K562 treated with DMSO at 1 percent for 4 hours (cell line): ENCODE results near the gene AK3. TPM values are rescaled to one million over a fixed set of nuclear protein-coding genes. Genes with fewer than 3 reads are reported as not detected.

Experiments
- total RNA-seq: library from RNA; unstranded; fragments of 300-600 nt; gene quantifications from 2 replicates; pipeline ENCODE4 v1.2.3, GENCODE V29; 2022; ENCODE audit not compliant: insufficient read depth

AK3 gene
- total RNA-seq = 20.5 and 22.5 TPM in 2 replicates

DNA sequence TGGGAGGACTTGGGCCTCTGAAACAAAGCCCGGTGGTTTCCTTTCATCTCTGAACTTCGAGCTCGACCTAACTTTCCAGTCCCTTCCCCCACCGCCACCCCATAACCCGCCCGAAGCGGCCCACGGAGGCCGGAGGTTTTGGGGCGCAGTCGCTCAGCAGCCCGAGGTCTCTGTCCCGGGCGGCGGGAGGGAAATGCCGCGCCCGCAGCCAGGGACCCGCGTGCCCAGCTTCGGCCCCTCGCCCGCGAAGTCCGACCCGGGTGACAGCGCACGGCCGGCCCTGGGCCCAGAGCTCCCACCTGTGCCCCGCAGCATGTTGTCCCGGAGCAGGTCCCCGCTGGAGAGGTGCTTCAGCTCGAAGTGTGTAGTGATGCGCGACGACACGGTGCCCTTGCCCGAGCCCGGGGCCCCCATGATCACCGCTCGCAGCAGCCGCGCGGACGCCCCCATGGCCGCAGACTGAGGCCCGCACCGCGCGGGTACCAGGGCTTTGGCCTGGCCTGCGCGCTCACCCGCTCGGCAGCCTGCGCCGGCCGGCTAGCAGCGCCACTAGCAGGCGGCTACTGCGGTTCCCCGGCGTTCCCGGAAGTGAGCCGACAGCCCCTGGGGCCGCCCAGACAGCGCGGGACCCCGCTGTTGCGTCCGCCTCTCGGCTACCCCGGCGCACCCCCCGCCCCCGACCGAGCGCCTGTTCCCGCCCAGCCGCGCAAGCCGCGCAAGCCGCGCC, at the start of gene AK3:
Gene AK3 (minus strand): TSS at position 565 of the 727 bp plus-strand sequence. CDS start 115 bp downstream, at position 450.

DNA sequence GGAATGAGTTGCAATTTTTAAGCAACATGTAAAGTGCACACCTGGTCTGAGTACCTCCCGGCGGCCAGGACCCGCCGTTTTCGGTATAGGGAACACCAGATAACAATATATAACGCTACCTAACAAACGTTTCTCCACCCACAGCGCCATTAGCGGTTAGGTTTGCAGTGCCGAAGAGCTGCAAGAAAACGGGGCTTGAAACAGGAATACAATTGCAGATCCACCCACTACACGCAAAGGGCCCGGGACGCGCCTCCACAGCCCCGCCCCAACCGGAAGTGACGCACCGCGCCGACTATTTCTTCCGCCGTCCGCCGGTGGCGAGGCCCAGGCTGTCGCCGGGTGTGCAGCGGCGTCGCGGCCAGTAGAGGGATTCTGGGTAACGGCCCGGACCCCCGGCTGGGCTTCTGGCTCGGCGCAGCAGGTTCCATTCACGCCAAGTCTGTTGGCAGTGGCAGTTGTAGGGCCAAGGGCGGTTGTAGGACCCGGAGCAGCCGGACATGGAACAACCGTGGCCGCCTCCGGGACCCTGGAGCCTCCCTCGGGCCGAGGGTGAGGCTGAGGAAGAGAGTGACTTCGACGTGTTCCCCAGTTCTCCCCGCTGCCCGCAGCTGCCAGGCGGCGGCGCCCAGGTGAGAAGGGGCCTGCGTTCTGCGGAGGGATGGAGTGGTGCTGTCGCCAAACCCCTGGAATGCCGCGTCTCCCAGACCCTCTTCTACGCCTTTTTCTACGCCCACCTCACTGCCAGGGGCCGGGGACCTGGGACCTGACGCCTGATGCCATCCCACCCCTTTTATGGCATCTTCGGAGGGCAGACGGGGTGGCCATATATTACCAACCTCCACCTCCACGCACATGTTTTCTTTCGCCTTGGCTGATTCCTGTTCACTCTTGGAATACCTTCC, 61.5 kb downstream of the AK3 start, which contains the start of gene CDC37L1:
Gene CDC37L1 (plus strand): TSS at position 302 of the 905 bp plus-strand sequence. CDS start 199 bp downstream, at position 501.

DNA sequence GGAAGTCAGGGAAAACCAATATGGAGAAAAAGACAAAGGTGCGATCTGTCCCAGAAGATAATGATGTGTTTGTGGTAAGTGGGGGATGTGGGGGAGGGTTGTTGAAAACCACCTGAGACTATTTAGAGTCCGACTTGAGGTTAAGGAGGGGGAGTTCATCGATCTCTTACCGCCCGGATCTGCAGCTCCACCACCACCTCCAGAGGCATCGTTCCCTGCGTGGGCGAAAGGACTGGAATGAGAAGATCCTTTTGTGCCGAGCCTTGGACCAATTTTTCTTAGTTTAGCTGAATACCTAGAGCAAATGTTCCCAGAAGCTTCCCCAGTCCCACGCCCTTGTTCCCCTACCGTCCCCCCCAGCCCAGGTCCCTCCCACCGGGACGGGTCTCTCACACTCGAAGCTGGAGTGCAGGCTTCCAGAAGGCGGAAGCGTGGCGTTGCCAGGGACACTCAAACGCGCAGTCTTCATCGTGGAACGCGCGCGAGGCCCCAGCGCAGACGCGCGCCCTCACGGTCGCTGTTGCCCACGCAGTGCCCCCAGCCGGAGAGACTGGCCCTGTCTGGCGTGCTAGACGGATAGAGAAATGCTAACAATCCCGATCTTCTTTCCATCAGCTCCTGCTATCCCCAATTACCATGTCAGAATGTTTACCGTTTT, 74.8 kb downstream of the AK3 start, which contains the start of gene SPATA6L:
Gene SPATA6L (minus strand): TSS at position 439 of the 658 bp plus-strand sequence. CDS start 230 bp downstream, at position 209.

DNA sequence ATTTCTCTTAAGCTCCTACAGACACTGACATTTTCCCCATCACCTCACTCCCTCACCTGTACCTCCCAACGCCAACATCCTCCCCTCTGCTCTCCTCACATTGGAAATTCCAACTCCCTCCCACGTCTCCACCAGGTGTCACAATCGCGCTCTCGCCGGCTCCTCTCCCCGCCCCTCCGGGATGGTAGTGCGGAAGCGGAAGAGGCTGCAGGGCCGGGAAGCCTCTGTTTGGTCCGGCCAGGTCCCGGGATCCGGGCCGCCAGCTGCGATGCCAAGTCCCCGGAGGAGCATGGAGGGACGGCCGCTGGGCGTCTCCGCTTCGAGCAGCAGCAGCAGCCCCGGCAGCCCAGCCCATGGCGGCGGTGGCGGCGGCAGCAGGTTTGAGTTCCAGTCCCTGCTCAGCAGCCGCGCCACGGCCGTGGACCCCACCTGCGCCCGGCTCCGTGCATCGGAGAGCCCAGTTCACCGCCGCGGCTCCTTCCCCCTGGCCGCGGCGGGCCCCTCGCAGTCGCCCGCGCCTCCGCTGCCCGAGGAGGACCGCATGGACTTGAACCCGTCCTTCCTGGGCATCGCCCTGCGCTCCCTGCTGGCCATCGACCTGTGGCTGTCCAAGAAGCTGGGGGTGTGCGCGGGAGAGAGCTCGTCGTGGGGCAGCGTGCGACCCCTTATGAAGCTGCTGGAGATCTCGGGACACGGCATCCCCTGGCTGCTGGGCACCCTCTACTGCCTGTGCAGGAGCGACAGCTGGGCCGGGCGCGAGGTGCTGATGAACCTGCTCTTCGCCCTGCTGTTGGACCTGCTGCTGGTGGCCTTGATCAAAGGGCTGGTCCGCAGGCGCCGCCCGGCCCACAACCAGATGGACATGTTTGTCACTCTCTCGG, 78.7 kb downstream of the AK3 start, which contains the start of gene PLPP6:
Gene PLPP6 (plus strand): TSS at position 187 of the 881 bp plus-strand sequence. CDS start 82 bp downstream, at position 269.

Other genes starting within 250 kb of the AK3 start
- gene PLPP6, start 78.9 kb downstream of the AK3 start, total RNA-seq = 2.7 and 5.4 TPM in 2 replicates
- gene SPATA6L, start 74.7 kb downstream of the AK3 start, total RNA-seq = not detected in 2 replicates
- 4.4 and 7.6 TPM in 2 replicates for gene CDC37L1, start 61.6 kb downstream of the AK3 start, total RNA-seq
- 12.1 and 15.0 TPM in 2 replicates for gene RCL1, start 51.7 kb upstream of the AK3 start, total RNA-seq
- gene JAK2, start 244.1 kb upstream of the AK3 start, total RNA-seq = 5.7 and 6.9 TPM in 2 replicates